Heart left ventricle (tissue), 13 donors: Measurements from ENCODE around the gene PPT2.

Experiments used
- CTCF ChIP-seq, 12 donors: fragments of 200-600 bp; sonication (generic) in 4 of 12; IDR thresholded peaks; one replicate each; pipeline versions ENCODE4 v1.5.0 to v1.8.0; 2018 to 2022; ENCODE audit warnings: antibody characterized with exemption in 12 of 12, mild to moderate bottlenecking in 5 of 12
- POLR2A ChIP-seq, 2 donors: fragments of 450-650 bp; IDR thresholded peaks; one replicate each; pipeline ENCODE4 v1.6.1; 2017; ENCODE audit warnings: antibody characterized with exemption in 2 of 2, mild to moderate bottlenecking in 2 of 2, moderate library complexity in 2 of 2
- donor health status: ischemic (EF 13 %, LVEDD 7.1; RV severe dilation, severe dysfunction).
- donor health status: DM: no; HTN: yes; CAD: no.
- donor health status: DM: no; HTN: no; CAD: no.
- donor health status: ischemic (EF 25% LVEDD 6.9; RV normal size, moderate dysfunction).
- donor health status: ischemic (EF 25% LVEDD 5.7; RV mildly dilated, moderate dysfunction).
- donor health status: ischemic (EF 35%, LVEDD 5.7; RV mildly dilated, moderate dysfunction).
- donor health status: nonischemic (EF 11% LVEDD 7.7; RV severe dilation, severe dysfunction).
- donor health status: DM: yes; HTN: yes; CAD: no.
- donor health status: PGD.
- donor health status: ischemic (EF 29% LVEDD 5.4; RV normal size, mild dysfunction).
- donor health status: nonischemic (EF 23%, LVEDD 6.1; RV moderate dilation, normal function).

DNA sequence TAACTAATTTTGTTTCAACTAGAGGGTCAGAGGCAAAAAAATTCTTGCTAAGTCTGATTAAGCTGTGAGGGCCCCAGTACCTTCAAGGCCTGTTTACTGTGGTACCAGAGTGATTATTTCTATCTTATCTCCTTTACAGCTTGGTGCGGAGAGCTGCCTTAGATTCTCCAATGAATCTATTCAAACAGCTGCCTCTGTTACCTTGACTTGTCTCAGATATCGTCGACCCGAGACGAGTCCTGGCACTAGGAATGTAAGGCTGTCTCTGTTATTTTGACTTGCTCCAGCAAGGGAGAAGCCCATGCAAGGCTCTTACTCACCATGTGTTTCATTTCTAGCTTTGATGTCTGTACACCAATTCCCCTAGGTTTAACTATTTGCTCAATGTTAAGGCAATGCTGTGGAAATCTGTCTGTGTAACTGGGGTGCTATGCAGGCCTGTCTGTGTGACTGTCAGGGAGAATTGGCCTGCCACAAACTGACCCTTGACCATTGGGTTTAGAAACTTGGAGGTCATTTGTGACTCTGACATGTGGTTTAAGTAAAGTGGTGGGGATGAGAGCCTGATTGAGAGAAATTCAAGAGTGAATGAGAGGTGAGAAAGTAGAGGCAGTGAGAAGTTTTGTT, 13.4 kb upstream of the PPT2 start:
- TF ChIP-seq CTCF (IDR thresholded peaks at IDR 0.05) (no peak), POLR2A (IDR thresholded peaks at IDR 0.05) (no peak)
